Naive B cell (primary cell): Measurements from ENCODE around the gene HPCAL4. TPM values are rescaled to one million over a fixed set of nuclear protein-coding genes. Genes with fewer than 3 reads are reported as not detected.

ENCODE experiments used
- ATAC-seq, 2 donors: fragments of 150-1000 bp; cut with Tn5 transposase; 2 replicates each; pipeline ENCODE4 v1.10.0; 2021; ENCODE audit warnings: low read depth in 2 of 2, mild to moderate bottlenecking in 2 of 2, moderate library complexity in 2 of 2
- DNase-seq: peaks from one replicate; pipeline ENCODE4 v3.0.0; 2022
- H3K27ac Mint-ChIP-seq, 6 donors: one replicate each; pipeline ENCODE4 v1.8.0; 2020 to 2022; ENCODE audit warnings: mild to moderate bottlenecking in 6 of 6, mixed read lengths in 6 of 6, moderate library complexity in 5 of 6, inconsistent platforms in 2 of 6
- H3K27me3 Mint-ChIP-seq, 3 donors: one replicate each; pipeline ENCODE4 v1.8.0; 2021 to 2022; ENCODE audit warnings: mixed read lengths in 3 of 3, mild to moderate bottlenecking in 1 of 3
- H3K36me3 Mint-ChIP-seq, 2 donors: one replicate each; pipeline ENCODE4 v1.8.0; 2020 to 2022; ENCODE audit warnings: mixed read lengths in 2 of 2, inconsistent platforms in 1 of 2, mild to moderate bottlenecking in 1 of 2
- H3K4me1 Mint-ChIP-seq, 3 donors: one replicate each; pipeline ENCODE4 v1.8.0; 2020 to 2022; ENCODE audit warnings: mixed read lengths in 3 of 3, inconsistent platforms in 1 of 3, mild to moderate bottlenecking in 1 of 3, moderate library complexity in 1 of 3
- H3K4me3 Mint-ChIP-seq, 8 donors: one replicate each; pipeline ENCODE4 v1.8.0; 2020 to 2022; ENCODE audit warnings: mild to moderate bottlenecking in 8 of 8, mixed read lengths in 8 of 8, moderate library complexity in 8 of 8, inconsistent platforms in 2 of 8
- H3K9me3 Mint-ChIP-seq, 7 donors: one replicate each; pipeline ENCODE4 v1.8.0; 2020 to 2022; ENCODE audit warnings: mixed read lengths in 7 of 7, mild to moderate bottlenecking in 5 of 7, inconsistent platforms in 2 of 7, moderate library complexity in 1 of 7
- polyA plus RNA-seq, 6 donors: library from polyadenylated mRNA; unstranded; fragments of 300-500 nt; fragmentation: Illumina TruSeq; gene quantifications; one replicate each; pipeline ENCODE4 v1.2.3, GENCODE V29; 2021; ENCODE audit warnings: low read depth in 6 of 6

The HPCAL4 gene
- polyA plus RNA-seq, 6 donors from 2014 or later, result not detected

DNA sequence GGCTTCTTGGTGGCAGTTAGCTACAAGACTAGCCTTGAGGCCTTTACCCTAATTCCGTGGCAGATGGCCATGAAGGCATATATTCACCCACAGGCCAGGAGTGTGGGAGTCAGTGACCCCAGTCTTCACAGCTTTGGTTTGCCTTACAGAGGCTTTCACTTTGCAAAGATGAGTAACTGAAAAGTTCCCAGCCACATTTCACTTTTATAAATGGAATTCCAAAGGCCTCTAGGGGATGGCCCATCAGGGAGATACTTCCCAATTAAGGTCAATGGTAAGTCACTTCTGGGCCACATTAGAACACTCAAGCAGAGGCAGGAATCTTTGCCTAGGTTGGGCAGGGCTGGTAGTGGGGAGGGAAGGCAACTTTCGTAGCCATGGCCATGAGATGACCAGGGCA is 38.7 kb downstream of the HPCAL4 start:
- peaks cover 11 to 22% (median 18%) of the 10 kb centered on the region in 3 donors for H3K27me3 Mint-ChIP-seq
- H3K4me3 Mint-ChIP-seq, result no peak overlapping the region
- DNase-seq, result no peak
- no peak overlapping the region for H3K27ac Mint-ChIP-seq
- H3K4me1 Mint-ChIP-seq, result peaks cover 0 to 5% (median 0%) of the 10 kb centered on the region in 3 donors
- no peaks in the 10 kb centered on the region for H3K36me3 Mint-ChIP-seq
- peaks cover 0 to 3% (median 0%) of the 10 kb centered on the region in 7 donors for H3K9me3 Mint-ChIP-seq
- no peak for ATAC-seq

GRCh38 chr1:39652105-39652504 is 39.1 kb downstream of the HPCAL4 start:
- H3K36me3 Mint-ChIP-seq, result no peaks in the 10 kb centered on the region
- H3K27me3 Mint-ChIP-seq, result peaks cover 11 to 17% (median 13%) of the 10 kb centered on the region in 3 donors
- DNase-seq (no peak), ATAC-seq (no peak)
- H3K27ac Mint-ChIP-seq, result no peak overlapping the region
- H3K4me3 Mint-ChIP-seq, result no peak overlapping the region
- peaks cover 0 to 5% (median 0%) of the 10 kb centered on the region in 3 donors for H3K4me1 Mint-ChIP-seq
- peaks cover 0 to 3% (median 0%) of the 10 kb centered on the region in 7 donors for H3K9me3 Mint-ChIP-seq

DNA sequence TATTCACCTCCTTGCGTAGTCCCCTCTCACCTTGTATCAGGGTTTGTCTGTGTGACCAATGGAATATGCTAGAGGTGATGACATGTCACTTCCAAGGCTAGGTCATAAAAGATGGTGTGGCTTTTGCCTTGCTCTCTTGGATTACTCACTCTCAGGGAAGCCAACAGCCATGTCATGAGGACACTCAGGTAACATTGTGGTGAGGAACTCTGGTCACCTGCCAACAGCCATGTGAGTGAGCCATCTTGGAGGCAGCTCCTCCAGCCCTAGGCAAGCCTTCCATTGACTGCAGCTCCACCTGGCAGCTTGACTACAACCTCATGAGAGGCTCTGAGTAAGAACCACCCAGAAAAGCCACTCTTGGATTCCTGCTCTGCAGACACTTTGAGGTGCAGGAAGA is 40.8 kb downstream of the HPCAL4 start:
- peaks cover 0 to 3% (median 0%) of the 10 kb centered on the region in 7 donors for H3K9me3 Mint-ChIP-seq
- no peak for ATAC-seq
- DNase-seq, result no peak
- peaks cover 0 to 5% (median 0%) of the 10 kb centered on the region in 3 donors for H3K4me1 Mint-ChIP-seq
- H3K27ac Mint-ChIP-seq, result no peak overlapping the region
- H3K4me3 Mint-ChIP-seq, result no peak overlapping the region
- peaks cover 9 to 15% (median 11%) of the 10 kb centered on the region in 3 donors for H3K27me3 Mint-ChIP-seq
- no peaks in the 10 kb centered on the region for H3K36me3 Mint-ChIP-seq

DNA sequence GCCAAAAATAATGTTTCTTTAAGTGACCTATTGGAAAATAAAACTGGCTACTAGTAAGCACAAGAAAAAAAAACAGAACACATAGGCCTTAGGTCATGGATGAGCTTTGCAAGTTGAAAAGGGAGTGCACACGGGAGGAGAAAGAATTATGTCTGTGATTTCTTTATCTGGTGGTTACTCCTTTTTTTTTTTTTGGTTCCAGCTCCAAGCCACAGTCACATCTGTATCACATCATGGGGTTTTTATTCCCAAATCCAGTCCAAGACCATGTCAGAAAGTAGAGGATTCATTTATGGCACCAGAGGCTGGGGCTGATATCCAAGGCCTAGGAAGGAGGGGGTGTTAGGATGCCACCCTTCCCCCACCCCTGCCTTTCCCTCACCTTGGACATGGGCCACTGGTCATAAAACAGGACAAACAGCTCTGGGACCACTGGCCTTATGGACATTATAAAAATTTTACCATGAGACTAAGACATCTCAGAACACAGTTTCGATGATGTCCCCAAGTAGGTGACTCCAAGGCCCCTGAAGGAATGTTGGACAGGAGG is 41.5 kb downstream of the HPCAL4 start:
- peak overlapping the region in 1 of 6 donors; percentile 28 for H3K27ac Mint-ChIP-seq
- DNase-seq, result no peak
- no peak overlapping the region for H3K4me3 Mint-ChIP-seq
- ATAC-seq, result no peak
- peaks cover 0 to 3% (median 0%) of the 10 kb centered on the region in 7 donors for H3K9me3 Mint-ChIP-seq
- H3K4me1 Mint-ChIP-seq, result peaks cover 0 to 5% (median 0%) of the 10 kb centered on the region in 3 donors
- peaks cover 11 to 15% (median 13%) of the 10 kb centered on the region in 3 donors for H3K27me3 Mint-ChIP-seq
- no peaks in the 10 kb centered on the region for H3K36me3 Mint-ChIP-seq

DNA sequence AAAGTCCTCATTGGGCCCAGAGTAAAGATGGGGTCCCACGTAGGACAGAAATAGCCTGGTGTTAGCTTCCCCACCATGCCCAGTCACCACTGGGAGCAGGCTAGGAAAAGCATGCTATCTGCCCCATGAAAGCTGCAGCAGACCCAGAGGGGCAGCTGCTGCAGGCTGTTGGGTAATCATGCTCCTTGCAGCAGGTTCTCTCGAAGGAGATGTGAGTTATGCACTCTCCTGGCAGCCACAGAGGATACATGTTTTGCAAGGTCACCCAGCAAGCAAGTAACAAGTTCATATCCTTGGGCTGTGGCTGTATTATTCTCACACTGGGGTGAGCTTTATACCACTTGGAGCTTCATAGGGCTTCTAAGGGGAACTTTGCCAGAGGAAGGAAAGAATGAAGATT is 42.7 kb downstream of the HPCAL4 start:
- H3K9me3 Mint-ChIP-seq, result peaks cover 0 to 4% (median under 1%) of the 10 kb centered on the region in 7 donors
- no peak overlapping the region for H3K27ac Mint-ChIP-seq
- no peak overlapping the region for H3K4me3 Mint-ChIP-seq
- DNase-seq (no peak), ATAC-seq (no peak)
- peaks cover 4 to 12% (median 10%) of the 10 kb centered on the region in 3 donors for H3K27me3 Mint-ChIP-seq
- H3K4me1 Mint-ChIP-seq, result peaks cover 0 to 4% (median 0%) of the 10 kb centered on the region in 3 donors
- no peaks in the 10 kb centered on the region for H3K36me3 Mint-ChIP-seq

- Mint-ChIP-seq H3K9me3 (peaks cover 0 to 6% (median 2%) of the 10 kb centered on the region in 7 donors), H3K4me1 (no peaks in the 10 kb centered on the region), H3K27me3 (peaks cover 0 to 12% (median 6%) of the 10 kb centered on the region in 3 donors), H3K27ac (no peak overlapping the region), H3K36me3 (no peaks in the 10 kb centered on the region), H3K4me3 (no peak overlapping the region)
- no peak for ATAC-seq
- DNase-seq, result no peak
Observed at GRCh38 chr1:39647247-39647646, 44.0 kb downstream of the HPCAL4 start.

DNA sequence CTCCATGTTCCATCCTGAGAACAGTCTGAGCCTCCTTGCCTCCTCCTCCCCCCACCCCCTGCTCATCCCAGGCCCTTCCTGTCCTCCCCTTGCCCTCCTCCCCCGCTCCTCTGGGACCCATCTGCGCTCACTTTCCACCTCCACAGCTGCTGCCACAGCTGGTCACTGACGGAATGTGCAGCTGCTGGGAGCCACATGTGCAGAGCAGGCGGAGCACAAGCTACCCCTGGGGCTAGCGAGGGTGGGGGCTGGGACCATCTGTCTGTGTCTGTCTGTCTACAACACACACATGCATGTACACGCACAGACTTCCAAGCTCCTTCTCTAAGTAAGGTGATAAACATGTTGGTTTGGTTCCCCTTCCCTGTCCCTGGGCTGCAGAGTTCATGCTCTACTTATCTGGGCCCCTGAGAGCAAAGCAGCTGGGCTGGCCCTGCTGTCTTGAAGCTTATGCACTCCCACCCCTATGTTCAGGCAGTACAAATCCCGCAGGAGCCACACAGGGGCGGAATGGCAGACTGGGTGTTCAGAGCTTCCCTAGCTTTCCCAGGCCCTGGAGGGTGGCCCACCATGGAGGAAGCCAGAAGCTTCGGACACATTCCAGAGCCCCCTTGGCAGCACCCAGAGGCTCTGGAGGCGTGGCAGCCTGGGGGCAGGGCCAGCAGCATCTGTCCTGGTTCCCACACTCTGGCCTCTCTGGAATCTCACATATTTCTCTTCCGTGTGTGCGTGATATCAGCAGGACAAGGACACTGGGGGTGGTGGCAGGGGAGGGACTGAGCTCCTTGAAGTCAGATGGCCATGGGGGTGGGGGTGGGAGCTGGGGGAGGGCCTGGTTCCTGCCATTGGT is 44.8 kb downstream of the HPCAL4 start:
- H3K9me3 Mint-ChIP-seq, result peaks cover 0 to 6% (median 2%) of the 10 kb centered on the region in 7 donors
- H3K27me3 Mint-ChIP-seq, result peaks cover 0 to 12% (median 6%) of the 10 kb centered on the region in 3 donors
- no peaks in the 10 kb centered on the region for H3K4me1 Mint-ChIP-seq
- peak overlapping the region in 1 of 8 donors; percentile 35 for H3K4me3 Mint-ChIP-seq
- H3K36me3 Mint-ChIP-seq, result no peaks in the 10 kb centered on the region
- ATAC-seq (no peak), DNase-seq (no peak)
- no peak overlapping the region for H3K27ac Mint-ChIP-seq

DNA sequence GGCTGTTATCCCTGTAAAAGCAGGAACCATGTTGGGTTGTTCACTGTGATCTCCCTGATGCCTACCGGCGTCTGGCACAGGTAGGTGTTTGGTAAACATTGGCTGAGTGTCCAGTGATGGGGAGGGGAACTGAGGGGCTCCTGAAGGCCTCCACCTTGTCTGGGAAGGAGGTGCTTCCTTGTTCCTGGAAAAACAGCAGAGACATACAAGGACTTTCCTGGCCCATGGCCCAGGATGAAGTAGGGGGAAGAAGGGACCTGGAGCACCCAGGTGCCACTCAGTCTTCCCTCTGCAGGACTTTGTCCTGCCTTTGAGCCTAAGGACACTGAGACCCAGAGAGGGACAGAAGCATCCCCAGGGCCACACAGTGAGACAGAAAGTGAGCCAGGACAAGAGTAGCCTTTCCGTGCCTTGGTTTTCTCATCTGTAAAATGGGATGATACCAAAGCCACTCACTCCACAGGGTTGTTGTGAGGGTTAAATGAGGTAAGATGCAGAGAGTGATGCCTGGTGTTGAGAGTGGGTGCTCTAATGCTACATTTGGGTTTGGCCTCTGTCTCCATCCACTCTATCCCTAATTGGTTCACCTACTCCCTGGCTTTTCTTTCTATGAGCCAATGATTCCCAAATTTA is 45.7 kb downstream of the HPCAL4 start:
- Mint-ChIP-seq H3K27ac (no peak overlapping the region), H3K4me3 (no peak overlapping the region), H3K9me3 (peaks cover 0 to 6% (median 2%) of the 10 kb centered on the region in 7 donors), H3K27me3 (peaks cover 8 to 17% (median 13%) of the 10 kb centered on the region in 3 donors), H3K36me3 (no peaks in the 10 kb centered on the region), H3K4me1 (no peaks in the 10 kb centered on the region)
- ATAC-seq (no peak), DNase-seq (no peak)

DNA sequence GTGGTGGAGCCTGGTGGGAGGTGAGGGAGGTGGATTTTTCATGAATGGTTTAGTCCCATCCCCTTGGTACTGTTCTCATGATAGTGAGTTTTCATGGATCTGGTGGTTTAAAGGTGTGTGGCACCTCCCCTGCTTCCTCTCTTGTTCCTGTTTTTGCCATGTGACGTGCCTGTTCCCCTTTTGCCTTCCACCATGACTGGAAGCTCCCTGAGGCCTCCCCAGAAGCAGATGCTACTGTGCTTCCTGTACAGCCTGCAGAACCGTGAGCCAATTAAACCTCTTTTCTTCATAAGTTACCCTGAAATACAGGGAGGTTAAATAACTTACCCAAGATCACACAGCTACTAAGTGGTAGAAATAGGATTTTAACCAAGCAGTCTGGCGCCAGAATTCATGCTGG is 47.5 kb downstream of the HPCAL4 start:
- Mint-ChIP-seq H3K27me3 (peaks cover 14 to 23% (median 18%) of the 10 kb centered on the region in 3 donors), H3K9me3 (peaks cover 0 to 6% (median 2%) of the 10 kb centered on the region in 7 donors), H3K27ac (no peak overlapping the region), H3K4me1 (peaks cover 0 to 2% (median 0%) of the 10 kb centered on the region in 3 donors), H3K36me3 (no peaks in the 10 kb centered on the region), H3K4me3 (no peak overlapping the region)
- ATAC-seq (no peak), DNase-seq (no peak)

DNA sequence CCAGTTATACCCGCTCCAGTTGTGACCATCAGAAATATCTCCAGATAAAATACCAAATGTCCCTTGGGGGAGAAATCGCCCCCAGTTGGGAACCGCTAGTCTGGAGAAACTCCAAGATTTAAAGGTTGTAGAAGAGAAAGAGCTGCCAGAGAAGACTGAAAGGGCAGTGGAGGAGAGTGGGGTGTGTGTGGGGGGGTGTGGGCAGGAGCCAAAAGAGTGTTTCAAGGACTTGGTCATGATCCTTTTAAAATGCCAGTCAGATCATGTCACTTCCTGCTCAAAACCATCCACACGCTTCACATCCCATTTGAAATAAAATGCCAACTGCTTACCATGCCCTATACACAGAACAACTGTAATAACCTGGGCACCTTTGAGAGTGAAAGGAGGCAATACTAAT is 48.4 kb downstream of the HPCAL4 start:
- peaks cover 0 to 6% (median 2%) of the 10 kb centered on the region in 7 donors for H3K9me3 Mint-ChIP-seq
- no peak for DNase-seq
- H3K4me1 Mint-ChIP-seq, result peaks cover 0 to 2% (median 0%) of the 10 kb centered on the region in 3 donors
- no peak overlapping the region for H3K4me3 Mint-ChIP-seq
- no peak for ATAC-seq
- peaks cover 22 to 32% (median 27%) of the 10 kb centered on the region in 3 donors for H3K27me3 Mint-ChIP-seq
- no peak overlapping the region for H3K27ac Mint-ChIP-seq
- H3K36me3 Mint-ChIP-seq, result no peaks in the 10 kb centered on the region

DNA sequence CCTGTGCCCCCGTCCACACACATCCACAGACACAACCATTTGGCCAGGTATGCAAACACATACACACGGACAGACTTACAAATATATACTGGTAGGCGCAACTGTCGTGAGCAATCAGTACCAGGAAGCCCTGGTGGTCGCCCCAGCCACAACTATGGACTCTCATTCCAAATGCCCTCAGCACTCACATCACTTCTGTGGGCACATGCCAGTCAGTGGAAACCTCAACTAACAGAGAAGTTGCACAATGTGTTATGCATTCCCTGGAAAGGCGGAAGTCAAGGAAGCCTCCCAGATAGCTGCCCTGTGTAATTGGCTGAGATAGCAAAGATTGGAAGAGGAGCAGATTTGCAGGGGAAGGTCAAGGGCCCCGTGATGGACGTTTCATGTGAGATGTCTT is 50.4 kb downstream of the HPCAL4 start:
- no peaks in the 10 kb centered on the region for H3K36me3 Mint-ChIP-seq
- peaks cover 0 to 6% (median 2%) of the 10 kb centered on the region in 7 donors for H3K9me3 Mint-ChIP-seq
- peak overlapping the region in 3 of 8 donors; percentile 37 to 73 (median 54) for H3K4me3 Mint-ChIP-seq
- peaks cover 34 to 52% (median 47%) of the 10 kb centered on the region in 3 donors for H3K27me3 Mint-ChIP-seq
- DNase-seq, result no peak
- H3K4me1 Mint-ChIP-seq, result peaks cover 0 to 2% (median 0%) of the 10 kb centered on the region in 3 donors
- H3K27ac Mint-ChIP-seq, result no peak overlapping the region
- ATAC-seq, result no peak

- H3K4me3 Mint-ChIP-seq, result peak within 1 kb of the TSS; percentile 52 to 82 (median 78)
- H3K9me3 Mint-ChIP-seq, result peaks cover 0 to 6% (median 2%) of the 10 kb centered on the region in 7 donors
- H3K27me3 Mint-ChIP-seq, result peaks cover 43 to 59% (median 59%) of the 10 kb centered on the region in 3 donors
- H3K27ac Mint-ChIP-seq, result peak within 1 kb of the TSS in 1 of 6 donors; percentile 9
- ATAC-seq (peak; percentile 75 to 78), DNase-seq (peak; percentile 23)
- H3K36me3 Mint-ChIP-seq, result no peaks in the 10 kb centered on the region
- peaks cover 0 to 2% (median 0%) of the 10 kb centered on the region in 3 donors for H3K4me1 Mint-ChIP-seq
Observed at GRCh38 chr1:39639305-39640130, 51.7 kb downstream of the HPCAL4 start, which contains the start of gene HEYL. Gene HEYL, minus strand, starts transcription at chr1:39639643. Its CDS starts 18 bp downstream, at chr1:39639625.
